HCT116 (cell line): ENCODE results near the gene NCOA6. TPM values are rescaled to one million over a fixed set of nuclear protein-coding genes. Genes with fewer than 3 reads are reported as not detected.

Experiments
- ATAC-seq: fragments of 200-7000 bp; cut with Tn5 transposase; 2 replicates; pipeline ENCODE4 v1.9.1; 2020; ENCODE audit warnings: mild to moderate bottlenecking, moderate library complexity
- BruUV-seq: library from RNA; stranded (reverse); fragments of 400-500 nt; replicated peaks from 2 replicates; lab custom pipeline; 2021; lab: Mats Ljungman, UMichigan
- CTCF ChIA-PET: fragments of 300-600 bp; sonication (Branson Sonifier 250); formaldehyde crosslinking; loops from one replicate; lab custom pipeline; 2021; ENCODE audit warnings: antibody characterized with exemption; lab: Charles Lee
- POLR2A ChIA-PET: fragments of 300-600, 350-600 bp; sonication (Branson Sonifier 250); formaldehyde crosslinking; loops from one replicate; lab custom pipeline; 2021; ENCODE audit warnings: antibody characterized with exemption; lab: Charles Lee
- RAD21 ChIA-PET, 2 experiments: fragments of 300-600 bp; sonication (Branson Sonifier 250); formaldehyde crosslinking; loops; one replicate each; lab custom pipeline; 2023; ENCODE audit warnings: low total read pairs in 2 of 2; ENCODE audit not compliant: uncharacterized antibody in 2 of 2, unreplicated experiment in 2 of 2, low non-redundant PET in 1 of 2; lab: Charles Lee
- DNase-seq: peaks from one replicate; pipeline ENCODE4 v3.0.0-alpha.2; 2010; ENCODE audit warnings: low read depth, low spot score
- H2AFZ ChIP-seq: fragments of 200-600 bp; shearing (Covaris generic), sonication (generic); 2 replicates; pipeline ENCODE4 v1.6.1; 2017; ENCODE audit warnings: low read depth, mixed run types, mixed read lengths, antibody characterized with exemption, low read length; ENCODE audit not compliant: poor library complexity, severe bottlenecking
- H3K27ac ChIP-seq: 2 replicates; pipeline ENCODE4 v1.5.1; 2012; ENCODE audit warnings: low read depth, low read length
- H3K27me3 ChIP-seq: fragments of 200-600 bp; sonication (generic); 2 replicates; pipeline ENCODE4 v1.6.1; 2016; ENCODE audit warnings: mixed run types, low read length, mixed read lengths; ENCODE audit not compliant: insufficient read depth
- H3K36me3 ChIP-seq, 2 experiments: fragments of 200-500 bp in 1 of 2; fragments of 200-600 bp in 1 of 2; sonication (Bioruptor generic) in 1 of 2; sonication (generic) in 1 of 2; 2 replicates each; pipeline versions ENCODE4 v1.5.1 to v1.6.1; 2014 to 2016; ENCODE audit warnings: low read length in 2 of 2, inconsistent platforms in 1 of 2, mixed read lengths in 1 of 2, mixed run types in 1 of 2; ENCODE audit not compliant: insufficient read depth in 2 of 2, control insufficient read depth in 1 of 2
- H3K4me1 ChIP-seq, 2 experiments: fragments of 200-600 bp in 1 of 2; sonication (generic) in 1 of 2; 2 replicates each; pipeline versions ENCODE4 v1.5.1 to v1.6.1; 2012 to 2017; ENCODE audit warnings: low read length in 2 of 2, inconsistent platforms in 1 of 2, mild to moderate bottlenecking in 1 of 2, mixed read lengths in 1 of 2, mixed run types in 1 of 2, moderate library complexity in 1 of 2; ENCODE audit not compliant: insufficient read depth in 2 of 2, control insufficient read depth in 1 of 2
- H3K4me2 ChIP-seq: fragments of 200-600 bp; sonication (generic); 2 replicates; pipeline ENCODE4 v1.6.1; 2017; ENCODE audit warnings: mixed run types, low read length, mixed read lengths
- H3K4me3 ChIP-seq, 2 experiments: fragments of 200-600 bp in 1 of 2; sonication (generic) in 1 of 2; replicated peaks in 1 of 2; 2 replicates each; pipeline ENCODE4 v1.5.1; 2011 to 2016; ENCODE audit warnings: low read length in 2 of 2, control low read depth in 1 of 2, low read depth in 1 of 2, mild to moderate bottlenecking in 1 of 2, mixed read lengths in 1 of 2, mixed run types in 1 of 2
- H3K79me2 ChIP-seq: fragments of 200-600 bp; sonication (generic); 2 replicates; pipeline ENCODE4 v1.6.1; 2017; ENCODE audit warnings: mild to moderate bottlenecking, mixed run types, low read length, moderate library complexity, mixed read lengths; ENCODE audit not compliant: insufficient read depth
- H3K9ac ChIP-seq: fragments of 200-600 bp; sonication (generic); 2 replicates; pipeline ENCODE4 v1.6.1; 2016; ENCODE audit warnings: low read length, mixed read lengths
- H3K9me2 ChIP-seq: fragments of 200-600 bp; sonication (generic), shearing (Covaris generic); 2 replicates; pipeline ENCODE4 v1.6.1; 2017; ENCODE audit warnings: mixed run types, mild to moderate bottlenecking, moderate library complexity; ENCODE audit not compliant: insufficient read depth
- H3K9me3 ChIP-seq, 2 experiments: fragments of 200-500 bp in 1 of 2; fragments of 200-600 bp in 1 of 2; sonication (Bioruptor generic) in 1 of 2; sonication (generic) in 1 of 2; 2 replicates each; pipeline ENCODE4 v1.6.1; 2014 to 2017; ENCODE audit warnings: low read length in 2 of 2, mixed read lengths in 2 of 2, inconsistent platforms in 1 of 2, low read depth in 1 of 2, mild to moderate bottlenecking in 1 of 2, mixed run types in 1 of 2, moderate library complexity in 1 of 2; ENCODE audit not compliant: control insufficient read depth in 1 of 2, insufficient read depth in 1 of 2
- H4K20me1 ChIP-seq: fragments of 200-600 bp; sonication (generic), shearing (Covaris generic); 2 replicates; pipeline ENCODE4 v1.6.1; 2017; ENCODE audit warnings: mixed run types, mild to moderate bottlenecking, moderate library complexity; ENCODE audit not compliant: insufficient read depth
- CBX3 ChIP-seq: IDR thresholded peaks from 2 replicates; pipeline ENCODE4 v1.6.1; 2012; ENCODE audit warnings: low read depth
- CTCF ChIP-seq, 3 experiments: fragments of 200-600 bp in 1 of 3; sonication (generic) in 1 of 3; IDR thresholded peaks in 2 of 3; conservative IDR thresholded peaks in 1 of 3; 2 replicates each; pipeline ENCODE4 v1.5.1; 2012 to 2017; ENCODE audit warnings: low read depth in 2 of 3, low read length in 2 of 3, antibody characterized with exemption in 1 of 3, borderline replicate concordance in 1 of 3, control low read depth in 1 of 3, mild to moderate bottlenecking in 1 of 3, mixed read lengths in 1 of 3, mixed run types in 1 of 3, moderate library complexity in 1 of 3; ENCODE audit not compliant: insufficient read depth in 1 of 3
- EGR1 ChIP-seq: IDR thresholded peaks from 2 replicates; pipeline ENCODE4 v1.6.1; 2012; ENCODE audit warnings: low read depth
- EZH2 ChIP-seq: fragments of 200-600 bp; sonication (generic); IDR thresholded peaks from 2 replicates; pipeline ENCODE4 v1.6.1; 2017; ENCODE audit warnings: antibody characterized with exemption, mixed run types
- FOSL1 ChIP-seq: IDR thresholded peaks from 2 replicates; pipeline ENCODE4 v1.6.1; 2012; ENCODE audit warnings: low read depth
- JUND ChIP-seq: IDR thresholded peaks from 2 replicates; pipeline ENCODE4 v1.6.1; 2012
- POLR2AphosphoS5 ChIP-seq: IDR thresholded peaks from 2 replicates; pipeline ENCODE4 v1.6.1; 2011; ENCODE audit warnings: mild to moderate bottlenecking, low read depth, low read length, moderate library complexity
- RAD21 ChIP-seq: IDR thresholded peaks from 2 replicates; pipeline ENCODE4 v1.6.1; 2012; ENCODE audit warnings: low read depth, mild to moderate bottlenecking
- SIN3A ChIP-seq: IDR thresholded peaks from 2 replicates; pipeline ENCODE4 v1.6.1; 2012; ENCODE audit warnings: low read depth
- SP1 ChIP-seq: IDR thresholded peaks from 2 replicates; pipeline ENCODE4 v1.6.1; 2012; ENCODE audit warnings: low read depth
- YY1 ChIP-seq: IDR thresholded peaks from 2 replicates; pipeline ENCODE4 v1.6.1; 2011; ENCODE audit warnings: low read length, low read depth, moderate library complexity, mild to moderate bottlenecking; ENCODE audit not compliant: insufficient replicate concordance; ENCODE audit errors: extremely low read depth
- ZFX ChIP-seq: fragments of 450-650 bp; IDR thresholded peaks from 2 replicates; pipeline ENCODE4 v1.6.1; 2017
- ZNF274 ChIP-seq: fragments of 200-500 bp; sonication (Bioruptor generic); IDR thresholded peaks from 2 replicates; pipeline ENCODE4 v1.6.1; 2014; ENCODE audit warnings: mild to moderate bottlenecking, low read depth, low read length, inconsistent platforms
- intact Hi-C: fragments of 100-400 bp; cut with micrococcal nuclease; formaldehyde crosslinking; loops from 2 replicates; pipeline ENCODE4 v1.10.0; 2022
- total RNA-seq: library from RNA; stranded (reverse); gene quantifications from one replicate; pipeline ENCODE4 v1.2.1, GENCODE V29; 2021; ENCODE audit not compliant: unreplicated experiment
- TF ChIP-seq, protein P1 (sequence below): IDR thresholded peaks from 2 replicates; pipeline ENCODE4 v1.6.1; 2012
- TF ChIP-seq, protein P2 (sequence below): IDR thresholded peaks from 2 replicates; pipeline ENCODE4 v1.6.1; 2012

Gene NCOA6
- total RNA-seq, 1 experiment from 2014 or later, result 24.8 TPM

DNA sequence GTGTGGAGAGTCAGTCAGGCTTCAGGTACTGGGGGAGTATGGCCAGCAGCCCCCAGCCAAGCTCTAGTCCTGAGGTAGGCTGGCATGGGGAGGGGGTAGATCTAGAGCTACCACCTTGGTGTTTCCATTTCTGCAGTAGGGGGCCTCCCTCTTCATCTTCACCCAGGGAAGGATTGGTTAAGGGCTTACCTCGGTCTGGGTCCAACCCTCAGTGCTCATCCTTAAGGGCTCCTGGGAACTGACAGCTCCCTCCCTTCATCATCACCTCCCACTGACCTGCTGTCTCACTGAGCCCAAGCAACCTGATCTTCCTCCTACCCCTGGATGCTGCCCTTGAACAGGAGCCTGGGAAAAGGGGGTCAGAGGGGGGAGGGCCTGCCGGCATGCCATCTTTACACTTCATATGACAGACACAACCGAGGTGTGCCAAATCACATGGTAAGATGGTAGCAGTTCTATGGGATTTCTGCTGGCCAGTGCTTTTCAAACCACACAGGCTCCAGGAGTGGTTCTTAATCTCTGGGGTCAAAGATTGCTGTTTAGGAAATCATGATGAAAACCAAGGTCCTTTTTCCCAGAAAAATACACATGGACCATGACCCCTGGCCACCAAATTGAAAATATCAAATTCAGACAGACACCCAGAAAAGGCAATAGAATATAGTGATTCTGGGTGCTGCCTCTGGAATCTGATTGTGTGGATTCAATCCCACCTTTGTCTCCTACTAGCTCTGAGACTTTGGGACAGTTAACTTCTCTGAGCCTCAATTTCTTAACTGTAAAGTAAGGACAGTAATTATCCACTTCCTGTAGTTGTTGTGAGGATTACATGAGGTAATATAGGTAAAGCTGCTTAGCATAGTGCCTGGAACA lies 118.3 kb downstream of the NCOA6 start:
- ChIA-PET CTCF (interaction anchor here (0.8 to 1.8 kb wide), 4 partner anchors 169 to 516 kb away, joined by 3 to 10 read pairs (median 5); no protein-coding TSS in a partner anchor), POLR2A (interaction anchor here (0.6 kb wide), 1 partner anchor 63 kb away, joined by 3 read pairs; no protein-coding TSS in a partner anchor), RAD21 (interaction anchor here in 1 of 2 experiments (0.7 kb wide), 1 partner anchor 128 kb away, joined by 3 read pairs; no protein-coding TSS in a partner anchor)
- TF ChIP-seq SP1, result no peak
- TF ChIP-seq EGR1, result no peak
- TF ChIP-seq, protein P1, sequence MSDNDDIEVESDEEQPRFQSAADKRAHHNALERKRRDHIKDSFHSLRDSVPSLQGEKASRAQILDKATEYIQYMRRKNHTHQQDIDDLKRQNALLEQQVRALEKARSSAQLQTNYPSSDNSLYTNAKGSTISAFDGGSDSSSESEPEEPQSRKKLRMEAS, result no peak
- TF ChIP-seq EZH2, result no peak
- TF ChIP-seq CBX3, result no peak
- no peak for TF ChIP-seq RAD21
- no peak for TF ChIP-seq FOSL1
- no peak for TF ChIP-seq POLR2AphosphoS5
- no peak for TF ChIP-seq JUND
- no peak for TF ChIP-seq ZFX
- no peak for TF ChIP-seq CTCF (IDR thresholded peaks at IDR 0.05 in 2 of 3, conservative IDR thresholded peaks at IDR 0.05 in 1 of 3; ENCODE audit: borderline replicate concordance in 1 of 3, insufficient read depth in 1 of 3, low read depth in 2 of 3, low read length in 2 of 3)
- TF ChIP-seq SIN3A, result no peak
- TF ChIP-seq, protein P2, sequence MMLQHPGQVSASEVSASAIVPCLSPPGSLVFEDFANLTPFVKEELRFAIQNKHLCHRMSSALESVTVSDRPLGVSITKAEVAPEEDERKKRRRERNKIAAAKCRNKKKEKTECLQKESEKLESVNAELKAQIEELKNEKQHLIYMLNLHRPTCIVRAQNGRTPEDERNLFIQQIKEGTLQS, result no peak
- no peak for TF ChIP-seq ZNF274
- no peak for TF ChIP-seq YY1
- Histone ChIP-seq H3K79me2 (no peaks in the 10 kb centered on the region), H3K4me3 (no peak overlapping the region), H2AFZ (no peak overlapping the region), H3K27ac (no peak overlapping the region), H3K4me2 (no peak overlapping the region), H3K27me3 (no peaks in the 10 kb centered on the region), H3K9me2 (no peaks in the 10 kb centered on the region), H3K9ac (no peak overlapping the region), H3K36me3 (no peaks in the 10 kb centered on the region), H3K4me1 (peaks cover 22 to 42% of the 10 kb centered on the region in 2 experiments), H4K20me1 (no peaks in the 10 kb centered on the region), H3K9me3 (no peaks in the 10 kb centered on the region)
- ATAC-seq (no peak), DNase-seq (no peak)
- intact Hi-C loops, result loop anchor here (5.0 kb wide), 1 partner anchor 395 kb away; no protein-coding TSS in a partner anchor
- no TSS peak for BruUV-seq
